ELF-1 (cell line): ENCODE data around the gene NFATC2.

Experiments
- DNase-seq: peaks from one replicate; pipeline ENCODE4 v3.0.0-alpha.2; 2016; ENCODE audit warnings: low read depth, low spot score

Gene NFATC2

DNA sequence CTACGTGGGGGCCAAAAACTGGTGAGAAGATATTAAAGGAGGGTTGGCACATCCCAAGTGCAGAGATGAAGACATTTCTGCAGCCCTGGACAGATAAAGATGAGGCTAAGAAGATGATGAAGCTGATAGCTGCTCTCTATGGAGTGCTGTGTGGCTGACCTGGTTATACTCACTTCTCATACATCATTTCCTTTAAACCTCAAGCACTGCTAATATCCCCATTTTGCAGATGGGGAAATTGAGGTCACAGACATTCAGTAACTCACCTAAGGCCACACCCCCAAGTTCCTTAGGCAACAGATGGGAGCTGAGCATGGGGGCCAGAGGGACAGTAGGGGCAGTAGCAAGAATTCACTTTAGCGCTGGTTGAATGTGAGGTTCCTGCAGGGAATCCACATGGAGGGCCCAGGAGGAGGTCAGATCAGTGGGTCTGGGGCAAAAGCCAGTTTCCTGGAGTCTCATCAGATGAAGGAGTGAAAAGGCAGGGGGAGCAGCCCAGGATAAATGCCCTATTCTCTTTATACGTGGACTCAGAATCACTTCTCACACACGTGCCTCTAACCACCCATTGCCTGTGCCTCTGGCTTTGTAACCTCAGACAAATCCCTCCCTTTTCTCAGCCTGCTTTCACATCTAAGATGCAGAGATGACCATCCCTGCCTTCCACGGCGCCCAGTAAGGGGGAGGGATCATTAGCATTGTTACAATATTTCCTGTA lies 125.8 kb downstream of the NFATC2 start:
- DNase-seq: no peak

DNA sequence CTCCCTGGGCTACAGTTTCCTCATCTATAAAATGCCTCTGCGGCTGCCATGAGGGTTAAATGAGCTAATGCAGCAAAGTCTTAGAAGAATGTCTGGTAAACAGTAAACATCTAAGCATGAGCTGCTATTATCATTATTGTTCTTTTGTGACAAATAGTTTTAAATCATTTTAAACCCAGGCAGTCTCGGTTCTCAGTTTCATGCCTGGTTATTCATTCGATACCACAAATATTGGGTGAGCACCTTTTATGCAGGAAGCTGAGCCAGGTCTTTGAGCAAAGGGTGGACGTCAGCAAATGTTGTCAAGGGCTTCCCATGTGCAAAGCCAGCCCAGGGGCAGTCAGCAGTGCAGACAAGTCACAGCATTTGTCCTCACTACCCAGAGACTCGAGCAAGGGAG lies 128.7 kb downstream of the NFATC2 start:
- DNase-seq: no peak

DNA sequence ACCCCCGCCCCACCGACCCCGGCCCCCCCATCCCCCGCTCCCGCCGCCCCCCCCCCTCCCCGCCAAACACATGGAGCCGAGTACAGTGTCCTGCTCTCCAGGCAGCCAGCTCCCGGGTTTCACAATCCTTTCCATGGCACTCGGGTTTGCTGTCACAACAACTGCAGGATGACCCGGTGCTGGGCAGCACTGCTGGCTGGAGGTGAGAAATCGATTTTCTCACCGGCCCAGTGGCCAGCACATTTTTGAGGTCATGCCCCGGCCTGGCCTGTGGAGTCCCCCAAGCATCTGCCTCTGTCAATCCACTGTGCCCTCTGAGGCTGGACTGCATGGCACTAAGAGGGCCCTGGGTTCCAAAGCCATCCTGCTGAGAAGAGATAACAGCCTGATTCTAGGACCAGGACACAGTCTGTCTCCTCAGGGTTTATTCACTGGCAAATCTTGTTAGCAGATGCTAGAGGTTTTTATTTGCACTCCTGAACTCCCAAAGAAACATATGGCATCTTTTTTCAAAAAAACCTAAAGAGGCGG lies 129.5 kb downstream of the NFATC2 start:
- peak; percentile 24 for DNase-seq

DNA sequence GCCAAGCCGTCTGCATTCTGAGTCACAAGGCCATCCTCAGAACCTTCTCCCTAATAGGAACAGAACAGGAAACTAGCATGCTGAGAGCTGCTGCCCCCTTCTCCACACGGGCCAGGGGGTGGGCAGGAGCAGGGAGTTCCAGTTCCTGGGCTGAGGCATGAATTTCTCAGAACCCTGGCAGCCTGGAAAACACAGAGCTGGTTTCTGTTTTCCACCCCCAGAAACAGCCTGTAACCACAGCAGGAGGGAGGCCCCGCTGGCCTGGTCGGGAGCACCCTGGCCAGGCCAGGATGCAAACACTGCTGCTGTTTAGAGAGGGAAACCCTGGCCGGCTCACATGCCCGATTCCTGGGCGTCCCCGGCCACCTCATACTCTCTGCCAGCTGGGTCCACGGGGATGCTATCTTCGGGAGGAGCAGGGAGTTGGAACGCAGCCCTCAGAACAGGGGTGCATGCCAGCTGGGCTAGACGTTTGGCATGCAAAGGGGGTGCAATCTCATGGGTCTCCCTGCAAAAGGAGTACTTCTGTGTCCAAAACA lies 130.1 kb downstream of the NFATC2 start:
- peak; percentile 31 for DNase-seq

DNA sequence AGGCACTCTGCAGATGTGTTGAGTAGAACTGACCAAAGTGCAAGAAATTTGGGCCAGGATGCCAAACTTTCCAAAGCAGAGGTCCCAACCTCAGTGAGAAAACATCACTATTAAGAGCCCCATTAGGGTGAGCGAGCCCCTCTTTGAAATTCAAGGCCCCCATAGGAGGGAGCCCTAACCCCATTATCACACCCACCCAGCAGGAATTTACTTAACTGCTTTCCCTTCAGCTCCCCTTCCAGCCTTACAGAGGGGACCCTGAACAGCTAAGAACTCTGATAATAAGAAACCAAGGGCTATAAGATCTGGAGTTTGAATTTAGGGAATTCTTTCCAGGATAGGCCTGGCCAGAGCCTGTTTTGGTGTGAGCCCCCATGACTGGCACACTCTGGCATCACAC lies 130.6 kb downstream of the NFATC2 start:
- DNase-seq: no peak

DNA sequence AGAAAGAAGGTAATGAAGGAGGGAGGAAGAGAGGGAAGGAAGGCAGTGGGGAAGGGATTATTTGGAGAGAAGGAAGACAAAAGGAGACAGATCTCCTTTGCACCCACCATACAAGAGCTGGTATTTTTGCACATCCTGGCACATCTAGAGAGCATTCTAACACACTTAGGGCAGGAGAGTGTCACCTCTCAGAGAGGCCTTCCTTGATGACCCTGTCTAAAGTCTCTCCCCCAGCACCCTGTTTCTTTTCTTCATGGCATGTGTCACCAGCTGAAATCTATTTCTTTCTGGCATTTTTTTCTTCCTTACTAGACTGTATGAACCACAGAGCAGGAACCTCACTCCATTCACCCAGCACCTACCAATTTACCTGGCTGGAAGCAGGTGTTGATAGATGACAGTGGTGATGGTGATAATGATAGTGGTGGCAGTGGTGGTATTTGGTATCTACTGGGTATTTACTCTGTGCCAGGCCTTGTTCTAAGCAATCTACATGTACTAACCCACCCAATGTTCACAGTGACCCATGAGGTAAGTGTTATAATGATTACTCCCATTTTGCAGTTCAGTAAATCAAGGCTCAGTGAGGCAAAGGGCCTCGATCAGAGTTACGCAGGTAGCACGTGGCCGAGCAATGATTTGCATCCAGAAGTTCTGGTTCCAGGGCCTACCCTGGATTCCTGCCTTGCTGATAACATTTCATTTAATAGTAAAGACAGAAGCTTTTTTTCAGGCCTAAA lies 131.8 kb downstream of the NFATC2 start:
- no peak for DNase-seq

DNA sequence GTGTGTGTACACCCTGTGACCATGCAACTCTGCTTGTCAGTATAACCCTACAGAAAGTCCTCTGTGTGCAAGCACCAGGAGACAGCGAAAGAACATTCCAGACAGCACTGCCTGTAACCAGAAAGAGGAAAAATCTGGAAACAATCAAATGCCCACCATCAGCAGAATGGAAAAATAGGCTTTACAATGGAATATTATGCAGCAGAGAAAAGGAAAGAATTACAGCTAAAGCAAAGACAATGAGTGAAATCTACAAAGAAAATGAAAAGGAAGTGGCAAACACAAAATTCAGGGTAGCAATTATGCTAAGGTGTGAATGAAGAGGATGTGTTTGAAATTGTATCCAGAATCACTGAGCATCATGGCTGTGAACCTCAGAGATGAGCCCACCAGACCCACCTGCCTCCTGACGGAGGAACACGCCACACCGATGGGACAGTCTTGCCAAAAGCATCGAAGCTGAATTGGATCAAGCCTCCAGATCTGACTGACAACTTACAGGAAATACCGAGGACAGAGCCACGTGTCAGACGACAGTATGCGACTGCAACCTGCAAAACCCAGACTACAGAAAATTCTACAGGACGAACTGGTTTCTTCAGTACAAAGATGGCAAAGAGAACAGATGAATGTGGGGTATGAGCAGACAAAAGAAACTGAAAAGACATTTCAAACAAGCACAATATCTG lies 133.2 kb downstream of the NFATC2 start:
- no peak for DNase-seq

DNA sequence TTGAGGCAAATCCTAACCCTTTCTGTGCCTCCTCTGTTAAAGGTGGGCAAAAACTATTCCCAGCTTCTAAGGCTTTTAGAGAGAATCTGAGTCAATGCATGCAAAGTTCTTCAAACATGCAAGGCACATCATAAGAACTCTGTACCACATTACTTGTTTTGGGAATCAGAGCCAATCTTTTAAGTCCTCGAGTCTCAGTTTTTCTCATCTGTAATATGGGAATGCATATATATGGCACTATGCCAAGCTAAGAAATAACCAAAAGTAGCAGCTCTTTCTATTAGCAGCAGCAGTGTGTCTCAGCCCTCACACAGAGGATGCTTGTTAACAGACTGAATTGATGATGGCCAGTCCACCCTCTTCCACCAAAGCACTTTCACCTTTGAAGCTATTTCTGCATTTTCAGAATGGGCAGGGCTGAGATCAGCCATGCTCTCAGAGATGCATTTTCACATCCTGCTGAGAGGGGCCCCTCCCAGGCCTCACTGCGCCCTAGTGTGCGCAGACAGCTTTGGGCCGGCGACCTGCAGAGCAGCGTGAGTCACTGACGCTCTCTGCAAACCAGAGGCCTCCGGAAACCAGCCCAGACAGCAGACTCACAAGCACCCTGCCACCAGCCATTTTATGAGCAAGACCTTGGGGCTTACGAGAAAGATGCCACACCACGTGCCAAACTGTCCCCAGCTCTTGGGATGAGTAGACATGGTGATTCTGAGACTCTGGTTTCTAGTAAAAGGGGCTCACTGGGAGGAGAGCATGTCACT lies 138.0 kb downstream of the NFATC2 start:
- DNase-seq: peak; percentile 74

DNA sequence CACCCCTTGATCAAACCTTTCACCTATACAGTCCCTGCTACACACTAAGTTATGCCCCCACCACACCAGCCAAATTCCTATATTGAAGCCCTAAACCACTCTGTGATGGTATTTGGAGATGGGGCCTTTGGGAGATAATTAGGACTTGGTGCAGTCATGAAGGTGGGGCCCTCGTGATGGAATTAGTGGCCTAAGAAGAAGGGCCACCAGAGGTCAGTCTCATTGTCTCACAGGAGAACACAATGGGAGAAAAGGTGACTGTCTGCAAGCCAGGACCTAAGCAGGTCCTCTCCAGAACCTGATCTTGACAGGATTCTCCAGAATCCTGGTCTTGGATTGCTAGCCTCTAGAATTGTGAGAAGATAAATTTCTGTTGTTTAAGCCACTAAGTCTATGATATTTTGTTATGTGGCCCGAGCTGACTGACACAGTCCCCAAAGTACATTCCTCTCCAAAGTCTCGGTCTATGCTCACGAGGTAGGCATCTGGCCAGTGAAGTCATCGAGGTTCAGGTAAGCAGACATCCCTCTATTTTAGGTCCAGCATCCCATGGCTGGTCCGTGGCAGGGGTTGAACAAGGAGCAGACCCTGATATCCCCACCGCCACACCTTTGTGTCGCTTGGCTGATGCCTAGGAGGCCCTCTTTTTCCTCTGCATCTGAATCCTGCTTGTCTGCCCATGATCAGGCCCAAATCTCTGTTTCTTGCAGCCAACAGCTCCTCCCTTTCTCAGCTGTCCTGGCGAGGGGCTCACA lies 138.9 kb downstream of the NFATC2 start:
- no peak for DNase-seq

DNA sequence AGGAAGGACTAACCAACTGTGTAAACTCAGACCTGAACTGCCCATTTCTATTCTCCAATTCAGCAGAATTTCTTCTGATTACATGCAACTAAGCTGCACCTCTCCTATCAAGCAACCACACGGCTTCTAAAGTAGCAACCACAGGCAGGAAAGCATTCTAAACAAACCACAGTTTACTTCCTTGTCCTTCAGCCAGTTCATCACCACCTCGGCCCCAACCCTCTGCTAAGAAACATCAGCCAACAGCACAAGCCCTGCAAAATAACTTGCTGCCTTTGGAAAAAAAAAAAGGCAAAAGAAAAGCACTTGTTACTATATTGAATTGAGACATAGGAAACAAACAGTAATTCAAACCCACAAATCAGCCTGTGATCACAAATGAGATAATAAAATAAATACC lies 140.3 kb downstream of the NFATC2 start:
- no peak for DNase-seq

DNA sequence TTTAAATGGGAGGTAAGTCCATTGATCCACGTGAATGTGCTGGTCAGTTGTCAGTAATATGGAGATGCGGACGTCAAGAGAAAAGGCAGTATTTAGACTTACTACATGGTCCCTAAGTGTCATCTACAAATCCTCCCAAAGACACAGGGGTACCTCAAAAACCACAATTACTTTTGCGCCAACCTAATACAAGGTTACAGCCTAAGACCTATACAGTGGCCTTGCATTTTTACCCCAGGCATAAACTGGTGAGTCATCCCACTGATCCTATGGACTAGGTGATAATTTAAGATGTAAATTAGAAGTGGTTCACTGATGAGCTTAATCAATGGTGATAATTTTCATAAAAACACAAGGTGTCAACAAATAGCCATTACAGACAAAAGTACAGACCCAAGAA lies 141.0 kb downstream of the NFATC2 start:
- no peak for DNase-seq

DNA sequence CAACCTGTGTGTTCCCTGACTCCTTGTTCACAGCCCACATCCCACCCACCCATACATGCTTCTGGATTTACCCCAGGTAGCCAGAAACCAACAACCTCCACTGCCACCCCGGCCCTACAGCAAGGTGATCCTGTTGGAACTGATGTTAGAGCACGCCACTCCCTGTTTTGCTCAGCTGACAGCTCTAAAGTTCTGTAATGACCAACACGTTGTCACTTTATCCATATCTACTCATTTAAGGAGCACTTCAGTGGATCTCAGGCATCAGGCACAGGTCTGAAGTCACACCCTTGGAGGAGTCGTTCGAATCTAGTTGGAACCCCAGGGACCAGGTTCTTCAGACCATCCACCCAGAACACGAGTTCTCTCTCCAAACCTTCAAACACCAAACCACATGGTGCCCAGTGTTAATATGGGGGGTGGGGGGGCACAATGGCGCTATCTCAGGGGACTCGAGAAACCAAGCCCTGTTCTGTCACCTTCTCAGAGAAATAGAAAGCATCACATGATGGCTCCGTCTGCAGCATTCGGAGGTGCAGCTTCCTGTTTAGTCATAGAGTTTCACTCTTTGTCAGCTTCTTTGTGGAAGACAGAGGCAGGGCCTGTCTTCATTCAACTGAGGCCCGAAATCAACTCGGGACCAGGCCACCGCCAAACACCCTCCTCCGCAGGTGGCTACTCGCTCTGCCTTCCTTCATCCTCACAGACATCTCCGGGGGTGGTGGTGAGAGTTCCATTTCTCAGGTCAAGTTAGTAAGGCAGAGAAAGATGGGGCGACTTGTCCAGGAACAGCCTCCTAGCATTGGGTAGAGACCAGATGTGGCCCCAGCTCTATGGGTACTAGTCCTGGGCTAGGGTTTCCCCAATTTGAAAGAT lies 142.2 kb downstream of the NFATC2 start:
- no peak for DNase-seq

DNA sequence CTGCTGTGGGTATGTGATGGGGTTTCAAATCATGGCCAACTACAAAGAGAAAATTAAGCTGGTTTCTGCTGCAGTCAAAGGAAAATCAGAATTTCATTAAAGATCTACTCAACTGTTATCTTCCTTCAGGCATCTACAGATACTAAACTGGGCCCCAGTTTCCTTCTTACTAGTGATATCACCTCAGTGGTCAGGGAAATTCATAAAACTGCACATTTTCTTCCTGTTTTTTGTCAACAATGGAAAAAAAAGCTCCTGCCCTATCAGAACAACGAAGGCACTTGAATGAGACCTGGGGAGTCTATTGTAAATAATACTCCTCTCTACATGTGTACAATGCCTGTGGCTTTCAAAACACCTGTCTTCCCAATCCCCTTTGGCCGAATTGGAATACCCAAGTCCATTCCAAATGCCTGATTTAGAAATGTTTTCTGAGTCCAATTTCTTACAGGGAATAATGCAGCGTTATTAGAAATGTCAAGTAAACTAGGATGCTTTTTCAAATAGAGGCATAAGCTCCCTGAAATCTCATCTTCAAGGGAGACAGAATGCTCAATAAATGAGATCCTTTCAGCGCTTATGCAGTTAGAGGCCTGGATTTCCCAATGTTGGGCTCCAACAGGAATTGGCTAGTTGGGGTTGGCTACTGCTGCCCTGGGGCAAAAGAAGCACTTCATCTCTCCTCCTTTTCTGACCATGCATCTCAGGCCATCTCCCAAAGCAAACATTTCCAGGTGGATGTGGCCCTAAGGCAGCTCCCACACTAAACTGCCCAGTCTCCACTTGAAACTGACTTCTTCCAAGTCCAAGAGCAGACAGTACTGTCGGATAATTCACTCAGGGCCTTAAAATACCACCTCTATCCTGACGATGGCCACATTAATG lies 143.3 kb downstream of the NFATC2 start:
- DNase-seq: no peak

DNA sequence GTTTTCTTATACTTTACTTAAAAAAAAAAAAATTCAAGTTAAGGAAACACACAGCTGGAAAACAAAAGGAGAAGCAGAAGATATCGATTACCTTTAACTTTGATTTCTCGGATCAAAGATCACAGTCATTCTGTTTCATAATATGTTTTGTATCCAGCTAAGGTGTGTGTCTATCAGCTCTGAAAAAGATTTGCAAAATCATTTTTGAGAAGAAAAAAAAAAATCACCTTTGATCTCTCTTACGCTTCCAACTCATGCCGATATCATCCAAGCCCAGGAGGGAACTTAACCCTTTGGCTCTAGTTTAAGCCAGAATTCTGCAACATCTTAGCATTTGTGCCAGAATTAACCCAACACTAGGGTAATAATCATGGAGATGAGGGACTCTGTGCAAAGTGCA lies 144.0 kb downstream of the NFATC2 start:
- DNase-seq: no peak

DNA sequence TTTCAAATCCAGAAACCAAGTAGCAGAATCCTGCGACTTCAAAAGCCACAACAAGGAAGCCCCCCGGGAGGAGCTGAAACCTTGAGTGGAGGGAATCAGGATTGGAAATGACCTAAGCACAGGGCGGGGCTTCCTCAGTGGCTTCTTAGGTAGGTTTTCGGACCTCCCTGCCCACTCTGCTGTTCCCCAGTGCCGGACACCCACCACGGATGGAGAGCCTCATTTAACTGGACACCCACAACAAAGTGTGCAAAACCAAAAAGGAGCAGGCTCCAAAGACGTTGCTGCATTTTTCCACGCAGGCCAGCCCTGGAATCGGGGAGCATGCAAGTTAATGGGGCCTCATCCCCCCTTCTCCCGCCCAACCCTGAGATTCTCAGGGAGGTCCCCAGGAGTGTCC lies 144.4 kb downstream of the NFATC2 start:
- no peak for DNase-seq

DNA sequence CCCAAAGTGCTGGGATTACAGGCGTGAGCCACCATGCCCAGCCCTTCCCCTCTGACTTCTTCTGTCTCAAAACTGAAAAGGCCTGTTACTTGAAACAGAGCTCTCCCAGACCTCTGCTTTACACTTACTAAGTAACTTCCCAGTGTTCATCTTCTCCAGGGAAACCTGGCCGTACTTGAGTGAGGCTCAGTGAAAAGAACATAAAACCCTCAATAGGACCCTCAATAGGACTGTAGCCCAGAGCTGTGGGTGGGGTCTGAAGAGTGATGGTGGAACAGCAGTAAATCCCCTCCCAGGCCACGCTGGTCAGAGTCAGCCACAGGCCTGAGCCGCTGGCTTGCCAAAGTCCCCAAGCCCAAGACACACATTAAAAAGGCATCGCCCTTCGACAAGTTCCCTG lies 145.4 kb downstream of the NFATC2 start:
- DNase-seq: no peak

DNA sequence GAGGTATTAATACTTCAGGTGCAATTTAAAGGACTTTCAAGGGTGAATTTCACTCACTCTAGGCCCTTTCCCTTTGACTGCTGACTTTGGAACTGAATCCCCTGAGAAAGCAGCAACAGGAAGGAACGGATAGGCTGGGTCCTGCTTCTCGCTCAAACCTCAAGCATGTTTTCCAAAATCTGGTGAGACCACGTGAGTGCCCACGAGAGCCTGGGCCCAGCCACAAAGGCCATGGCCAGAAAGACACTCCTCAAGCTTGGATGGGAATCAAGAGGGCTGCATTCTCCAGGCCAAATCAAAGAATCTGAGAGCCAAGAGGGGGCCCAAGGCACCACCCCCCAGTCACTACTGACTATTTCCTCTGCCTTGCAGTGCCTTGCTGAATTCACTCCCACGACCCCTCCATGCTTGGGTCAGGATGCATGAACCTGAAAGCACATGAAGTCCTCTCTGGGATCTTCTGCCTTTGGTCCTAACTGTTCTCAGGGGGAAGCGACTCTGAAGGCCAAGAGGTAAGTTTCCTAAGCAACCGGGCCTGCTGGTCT lies 146.1 kb downstream of the NFATC2 start:
- no peak for DNase-seq

DNA sequence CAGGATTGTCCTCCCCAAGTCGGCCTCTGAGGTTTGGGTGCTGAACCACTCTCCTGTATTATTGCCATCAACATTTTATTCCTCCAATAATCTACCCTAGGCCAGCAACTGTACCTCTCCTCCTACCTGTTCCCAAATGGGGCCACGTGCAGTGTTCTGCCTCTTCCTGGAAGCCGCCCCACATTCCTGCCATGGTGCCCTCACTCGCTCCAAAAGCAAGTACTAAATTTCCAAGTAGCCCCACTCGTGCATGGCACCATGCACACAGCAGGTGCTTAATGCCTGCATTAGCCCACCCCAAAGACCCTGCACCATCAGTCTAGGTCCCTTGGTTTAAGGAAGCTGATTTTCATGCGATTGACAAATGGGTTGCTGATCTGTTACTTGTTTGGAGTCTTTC lies 147.8 kb downstream of the NFATC2 start:
- DNase-seq: no peak
